ENCODE data around the gene GLCCI1.

DNA sequence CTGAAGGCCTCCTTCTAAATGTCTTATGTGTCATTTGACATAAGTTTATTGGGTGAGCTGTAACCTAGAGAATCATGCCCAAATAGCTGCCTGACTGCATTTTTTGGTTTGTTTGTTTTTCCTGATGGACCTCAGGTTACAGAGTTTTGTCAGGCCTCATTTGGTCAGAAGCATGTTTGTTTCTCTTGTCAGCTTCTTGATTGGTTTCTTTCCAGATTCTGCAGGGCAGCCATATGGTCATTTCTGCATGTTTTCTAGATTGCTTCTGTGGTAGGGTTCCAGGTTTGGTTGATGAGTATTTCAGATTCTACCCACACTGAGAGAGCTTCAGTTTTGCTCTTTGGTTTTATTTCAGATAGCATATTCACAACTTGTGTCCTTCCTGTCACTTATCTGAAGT is 28.0 kb downstream of the GLCCI1 start:
- TF ChIP-seq, protein P1, sequence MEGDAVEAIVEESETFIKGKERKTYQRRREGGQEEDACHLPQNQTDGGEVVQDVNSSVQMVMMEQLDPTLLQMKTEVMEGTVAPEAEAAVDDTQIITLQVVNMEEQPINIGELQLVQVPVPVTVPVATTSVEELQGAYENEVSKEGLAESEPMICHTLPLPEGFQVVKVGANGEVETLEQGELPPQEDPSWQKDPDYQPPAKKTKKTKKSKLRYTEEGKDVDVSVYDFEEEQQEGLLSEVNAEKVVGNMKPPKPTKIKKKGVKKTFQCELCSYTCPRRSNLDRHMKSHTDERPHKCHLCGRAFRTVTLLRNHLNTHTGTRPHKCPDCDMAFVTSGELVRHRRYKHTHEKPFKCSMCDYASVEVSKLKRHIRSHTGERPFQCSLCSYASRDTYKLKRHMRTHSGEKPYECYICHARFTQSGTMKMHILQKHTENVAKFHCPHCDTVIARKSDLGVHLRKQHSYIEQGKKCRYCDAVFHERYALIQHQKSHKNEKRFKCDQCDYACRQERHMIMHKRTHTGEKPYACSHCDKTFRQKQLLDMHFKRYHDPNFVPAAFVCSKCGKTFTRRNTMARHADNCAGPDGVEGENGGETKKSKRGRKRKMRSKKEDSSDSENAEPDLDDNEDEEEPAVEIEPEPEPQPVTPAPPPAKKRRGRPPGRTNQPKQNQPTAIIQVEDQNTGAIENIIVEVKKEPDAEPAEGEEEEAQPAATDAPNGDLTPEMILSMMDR (IDR thresholded peaks at IDR 0.05; ENCODE audit: low read length) = no peak
- no peak for TF ChIP-seq EZH2 (IDR thresholded peaks at IDR 0.05; ENCODE audit: borderline replicate concordance, low read length)

Data from OCI-LY1 (cell line).